ENCODE data around the gene STX18.
"Not testable (repeated sequence)": the region's sequence is repeated elsewhere in the genome, so short reads cannot be mapped to it uniquely, and the experiment has no call there.

The STX18 gene

DNA sequence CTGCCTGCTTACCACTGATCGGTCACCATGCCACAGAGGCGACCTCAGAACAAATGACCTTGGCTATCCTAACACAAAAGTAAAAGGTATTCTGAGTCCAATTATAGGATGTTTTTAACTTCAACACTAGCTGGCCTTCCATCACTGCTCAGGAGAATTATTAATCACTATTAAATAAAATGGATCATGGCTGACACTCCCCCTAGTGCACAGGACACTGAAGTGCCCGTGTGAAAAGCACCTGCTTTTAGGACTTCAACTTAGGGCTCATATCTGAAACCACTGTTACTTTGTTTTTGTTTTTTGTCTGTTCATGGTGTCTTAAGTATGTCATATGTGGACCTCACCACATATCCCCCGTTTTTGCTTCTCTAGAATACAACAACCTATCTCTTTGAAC is 33.9 kb downstream of the STX18 start:
- Mint-ChIP-seq H3K4me3 (no peak overlapping the region), H3K27ac (no peak overlapping the region), H3K27me3 (no peaks in the 10 kb centered on the region), H3K36me3 (ENCODE audit: low read depth) (peaks cover 15% of the 10 kb centered on the region), H3K9me3 (no peaks in the 10 kb centered on the region), H3K4me1 (peaks cover 4% of the 10 kb centered on the region)
- DNase-seq (no peak), ATAC-seq (no peak)

DNA sequence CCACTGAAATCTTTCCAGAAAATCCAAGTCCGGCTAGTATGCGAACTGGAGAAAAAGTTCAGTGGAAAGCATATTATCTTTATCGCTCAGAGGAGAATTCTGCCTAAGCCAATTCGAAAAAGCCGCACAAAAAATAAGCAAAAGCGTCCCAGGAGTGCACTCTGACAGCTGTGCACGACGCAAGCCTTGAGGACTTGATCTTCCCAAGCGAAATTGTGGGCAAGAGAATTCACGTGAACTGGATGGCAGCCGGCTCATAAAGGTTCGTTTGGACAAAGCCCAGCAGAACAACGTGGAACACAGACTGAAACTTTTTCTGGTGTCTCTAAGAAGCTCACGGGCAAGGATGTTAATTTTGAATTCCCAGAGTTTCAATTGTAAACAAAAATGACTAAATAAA is 34.4 kb downstream of the STX18 start:
- ATAC-seq, result no peak
- Mint-ChIP-seq H3K27ac (no peak overlapping the region), H3K9me3 (no peaks in the 10 kb centered on the region), H3K4me3 (no peak overlapping the region), H3K27me3 (no peaks in the 10 kb centered on the region), H3K36me3 (ENCODE audit: low read depth) (peaks cover 15% of the 10 kb centered on the region), H3K4me1 (peaks cover 9% of the 10 kb centered on the region)
- no peak for DNase-seq

DNA sequence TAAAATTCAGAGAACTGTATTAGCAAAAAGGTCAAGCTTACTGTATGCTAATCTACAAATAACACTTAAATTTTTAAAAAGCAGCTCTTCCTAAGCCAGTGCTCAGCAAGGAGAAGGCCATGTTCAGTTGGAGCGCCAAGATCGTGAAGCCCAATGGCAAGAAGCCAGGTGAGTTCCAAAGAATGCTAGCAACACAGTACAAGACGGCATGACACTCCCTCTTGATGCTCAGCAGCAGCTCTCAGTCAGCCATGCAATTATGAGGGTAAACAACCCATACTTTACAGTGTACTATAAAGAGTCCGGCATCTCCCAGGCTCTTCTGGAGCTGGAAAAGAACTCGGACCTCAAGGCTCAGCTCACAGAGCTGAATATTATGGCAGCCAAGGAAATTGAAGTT is 34.9 kb downstream of the STX18 start:
- no peak for DNase-seq
- peaks cover 15% of the 10 kb centered on the region for H3K36me3 Mint-ChIP-seq (ENCODE audit: low read depth)

DNA sequence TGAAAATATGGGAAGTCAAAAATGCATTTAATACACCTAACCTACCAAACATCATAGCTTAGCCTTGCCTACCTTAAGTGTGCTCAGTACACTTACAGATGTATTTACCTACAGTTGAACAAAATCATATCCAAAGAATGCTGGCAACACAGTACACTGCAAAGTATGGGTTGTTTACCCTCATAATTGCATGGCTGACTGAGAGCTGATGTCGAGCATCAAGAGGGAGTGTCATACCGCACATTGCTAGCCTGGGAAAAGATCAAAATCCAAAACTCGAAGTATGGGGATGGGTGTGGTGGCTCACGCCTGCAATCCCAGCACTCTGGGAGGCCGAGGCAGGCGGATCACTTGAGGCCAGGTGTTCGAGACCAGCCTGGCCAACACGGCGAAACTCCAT is 36.6 kb downstream of the STX18 start:
- H3K4me3 Mint-ChIP-seq; H3K27ac Mint-ChIP-seq; H3K36me3 Mint-ChIP-seq (ENCODE audit: low read depth); H3K9me3 Mint-ChIP-seq; ATAC-seq; H3K27me3 Mint-ChIP-seq; DNase-seq: not testable (repeated sequence)
- H3K4me1 Mint-ChIP-seq, result peaks cover 19% of the 10 kb centered on the region

More for the DNA sequence above, 34.9 kb downstream of the STX18 start:
- Mint-ChIP-seq H3K4me1 (peaks cover 12% of the 10 kb centered on the region), H3K4me3 (no peak overlapping the region), H3K27me3 (no peaks in the 10 kb centered on the region), H3K9me3 (no peaks in the 10 kb centered on the region), H3K27ac (no peak overlapping the region)
- no peak for ATAC-seq

DNA sequence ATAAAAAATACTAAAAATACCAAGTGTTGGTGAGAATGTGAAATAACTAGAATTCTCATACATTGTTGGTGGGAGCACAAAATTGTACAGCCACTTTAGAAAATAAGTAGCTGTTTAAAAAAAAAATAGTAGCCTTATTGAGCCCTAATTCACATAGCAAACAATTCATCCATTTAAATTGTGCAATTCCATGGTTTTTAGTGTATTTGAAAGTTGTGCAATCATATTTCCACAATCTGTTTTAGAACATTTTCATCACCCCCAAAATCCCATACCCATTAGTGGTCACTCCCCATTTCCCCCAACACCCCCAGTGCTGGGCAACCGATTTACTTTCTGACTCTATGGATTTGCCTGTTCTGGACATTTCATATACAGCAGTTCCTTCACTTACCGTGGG is 37.1 kb downstream of the STX18 start:
- H3K4me3 Mint-ChIP-seq, result no peak overlapping the region
- H3K36me3 Mint-ChIP-seq (ENCODE audit: low read depth), result peaks cover 8% of the 10 kb centered on the region
- H3K27me3 Mint-ChIP-seq, result no peaks in the 10 kb centered on the region
- DNase-seq (no peak), ATAC-seq (no peak)
- H3K9me3 Mint-ChIP-seq, result no peaks in the 10 kb centered on the region
- no peak overlapping the region for H3K27ac Mint-ChIP-seq
- peaks cover 19% of the 10 kb centered on the region for H3K4me1 Mint-ChIP-seq

DNA sequence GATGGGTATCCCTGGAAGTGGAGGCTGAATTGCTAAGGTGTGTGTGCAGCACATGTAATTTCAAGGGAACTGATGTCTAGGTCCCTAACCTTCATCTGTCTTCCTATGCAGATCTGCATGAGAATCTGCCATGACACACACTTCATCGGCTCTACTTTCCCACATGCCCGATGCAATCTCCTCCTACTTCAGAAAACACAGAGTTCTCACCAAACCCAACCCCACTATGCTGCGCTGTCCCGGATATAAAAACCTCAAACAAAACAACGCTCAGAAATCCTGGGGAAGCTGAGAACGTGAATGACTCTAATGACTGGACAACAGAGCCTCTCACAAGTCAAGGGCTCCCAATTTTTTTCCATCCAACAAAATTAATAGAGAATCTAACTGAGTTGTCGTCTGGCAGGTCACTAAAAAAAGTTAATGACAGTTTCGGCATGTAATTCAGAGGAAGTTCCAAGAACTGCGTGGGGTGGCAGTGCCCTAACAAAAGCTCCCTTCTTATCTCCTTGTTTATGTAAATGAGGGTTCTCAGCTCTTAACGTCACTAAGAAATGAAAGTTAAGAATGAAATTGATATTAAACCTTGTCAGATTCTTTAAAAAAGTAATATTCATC is 39.0 kb downstream of the STX18 start:
- Mint-ChIP-seq H3K36me3 (ENCODE audit: low read depth) (no peaks in the 10 kb centered on the region), H3K27ac (peak overlapping the region; percentile 76), H3K4me3 (peak overlapping the region; percentile 67), H3K9me3 (no peaks in the 10 kb centered on the region), H3K4me1 (peaks cover 19% of the 10 kb centered on the region), H3K27me3 (no peaks in the 10 kb centered on the region)
- ATAC-seq (peak; percentile 97), DNase-seq (peak; percentile 18)

DNA sequence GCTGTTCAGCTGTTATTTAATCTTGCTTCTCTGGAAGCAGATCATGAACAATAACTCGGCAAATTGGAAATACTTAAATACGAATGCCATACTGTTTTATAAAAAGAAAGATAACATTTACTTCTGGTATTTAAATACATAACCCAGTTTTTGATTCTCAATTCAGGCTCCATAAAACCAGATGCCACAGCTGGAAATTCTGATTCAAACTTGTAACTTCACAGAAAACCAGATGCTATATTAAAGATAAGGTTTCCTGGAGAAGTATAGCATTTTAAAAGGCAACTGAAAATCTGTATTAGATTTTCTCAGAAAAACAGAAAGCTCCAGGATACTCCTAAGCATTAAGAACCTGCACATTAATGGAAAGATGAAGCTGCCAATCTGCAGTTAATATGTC is 40.2 kb downstream of the STX18 start:
- ATAC-seq (no peak), DNase-seq (no peak)
- H3K4me3 Mint-ChIP-seq, result no peak overlapping the region
- peaks cover 19% of the 10 kb centered on the region for H3K4me1 Mint-ChIP-seq
- no peaks in the 10 kb centered on the region for H3K36me3 Mint-ChIP-seq (ENCODE audit: low read depth)
- no peaks in the 10 kb centered on the region for H3K27me3 Mint-ChIP-seq
- H3K27ac Mint-ChIP-seq, result no peak overlapping the region
- H3K9me3 Mint-ChIP-seq, result no peaks in the 10 kb centered on the region

DNA sequence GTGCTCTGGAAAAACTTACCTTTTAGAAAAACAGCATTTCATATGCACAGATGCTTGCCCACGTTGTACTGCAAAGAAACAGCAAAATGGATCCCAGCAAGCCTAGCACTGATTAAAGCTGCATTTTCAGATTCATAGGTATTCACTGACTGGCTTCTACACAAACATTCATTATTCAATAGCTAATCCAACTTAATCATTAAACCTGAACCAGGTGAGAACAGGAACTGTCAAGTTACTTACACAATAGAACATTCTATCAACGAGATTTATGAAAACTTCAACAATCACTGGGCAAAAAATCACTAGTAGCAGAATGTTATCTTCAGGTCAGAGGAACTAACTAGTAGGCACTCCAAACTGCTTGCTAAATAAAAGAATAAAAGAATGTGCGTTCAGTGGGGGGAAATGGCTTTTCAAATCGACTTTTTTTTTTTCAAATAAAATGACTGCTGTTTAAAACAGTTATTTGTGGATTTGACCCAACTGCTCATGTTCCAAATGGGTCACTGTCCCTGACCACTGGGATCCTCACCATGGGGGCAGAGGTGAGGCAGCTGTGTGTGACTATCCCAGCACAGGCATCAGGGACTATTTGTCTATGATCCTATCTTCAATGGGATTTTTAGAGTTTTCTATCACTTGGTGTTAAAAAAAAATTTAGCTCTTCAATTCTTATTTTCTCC is 42.3 kb downstream of the STX18 start:
- DNase-seq (no peak), ATAC-seq (no peak)
- Mint-ChIP-seq H3K36me3 (ENCODE audit: low read depth) (no peaks in the 10 kb centered on the region), H3K27ac (no peak overlapping the region), H3K9me3 (no peaks in the 10 kb centered on the region), H3K4me1 (peaks cover 19% of the 10 kb centered on the region), H3K4me3 (no peak overlapping the region), H3K27me3 (no peaks in the 10 kb centered on the region)

DNA sequence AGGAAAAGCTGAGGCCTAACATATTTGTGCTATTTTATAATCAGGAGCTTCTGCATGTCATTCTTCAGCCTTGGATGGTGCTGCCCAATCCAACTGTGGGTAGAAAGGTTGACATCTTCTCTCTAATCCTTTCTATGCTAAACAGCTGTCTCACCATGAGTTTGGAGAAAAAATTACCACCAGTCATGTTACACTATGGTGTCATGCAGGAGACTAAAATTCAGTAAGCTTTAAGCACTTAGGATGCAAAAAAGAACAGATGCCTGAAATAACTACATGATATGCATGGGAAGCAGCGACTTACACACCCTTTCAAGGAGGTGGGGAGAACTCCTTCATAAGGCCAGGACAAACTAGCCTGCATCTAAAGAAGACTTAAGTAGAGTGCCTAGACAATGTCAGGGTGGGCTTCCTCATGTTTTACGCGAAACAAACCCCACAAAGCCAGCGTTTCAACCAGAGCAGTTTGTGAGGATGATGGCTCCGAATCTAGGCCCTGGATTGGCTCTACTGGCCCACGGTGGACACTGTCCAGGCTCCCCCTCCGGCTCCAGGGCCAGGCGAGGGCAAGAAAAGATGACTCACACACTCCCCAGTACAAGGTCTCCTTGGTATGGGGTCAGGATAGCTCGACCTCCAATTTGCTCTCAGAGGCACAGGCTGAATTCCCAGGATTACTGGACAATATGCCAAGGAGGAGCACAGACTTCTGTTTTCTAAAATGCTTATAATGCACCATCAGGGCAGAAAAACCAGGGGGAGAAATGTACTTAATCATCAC is 45.1 kb downstream of the STX18 start:
- Mint-ChIP-seq H3K4me3 (no peak overlapping the region), H3K27me3 (no peaks in the 10 kb centered on the region), H3K4me1 (peaks cover 19% of the 10 kb centered on the region), H3K36me3 (ENCODE audit: low read depth) (no peaks in the 10 kb centered on the region), H3K27ac (no peak overlapping the region), H3K9me3 (no peaks in the 10 kb centered on the region)
- ATAC-seq (no peak), DNase-seq (no peak)

DNA sequence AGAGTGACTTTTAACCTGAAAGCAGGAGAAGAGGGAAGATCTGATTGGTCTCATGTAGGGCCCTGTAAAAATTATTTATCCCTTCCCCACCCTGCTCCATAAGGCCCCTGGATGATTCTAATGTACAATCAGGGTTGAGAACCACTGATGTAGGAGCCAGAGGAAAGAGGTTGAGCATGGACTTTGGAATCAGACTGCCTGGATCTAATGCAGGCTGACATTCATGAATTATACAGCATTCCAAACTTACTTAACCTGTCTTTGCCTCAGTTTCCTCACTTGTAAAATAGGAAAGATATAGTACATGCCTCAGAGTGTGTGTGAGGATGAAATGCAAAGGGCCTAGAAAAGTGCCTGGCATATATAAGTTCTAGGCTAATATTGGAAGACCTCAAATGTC is 47.0 kb downstream of the STX18 start:
- ATAC-seq, result no peak
- DNase-seq, result no peak
- Mint-ChIP-seq H3K4me1 (peaks cover 13% of the 10 kb centered on the region), H3K27me3 (no peaks in the 10 kb centered on the region), H3K4me3 (no peak overlapping the region), H3K27ac (no peak overlapping the region), H3K9me3 (no peaks in the 10 kb centered on the region), H3K36me3 (ENCODE audit: low read depth) (no peaks in the 10 kb centered on the region)

DNA sequence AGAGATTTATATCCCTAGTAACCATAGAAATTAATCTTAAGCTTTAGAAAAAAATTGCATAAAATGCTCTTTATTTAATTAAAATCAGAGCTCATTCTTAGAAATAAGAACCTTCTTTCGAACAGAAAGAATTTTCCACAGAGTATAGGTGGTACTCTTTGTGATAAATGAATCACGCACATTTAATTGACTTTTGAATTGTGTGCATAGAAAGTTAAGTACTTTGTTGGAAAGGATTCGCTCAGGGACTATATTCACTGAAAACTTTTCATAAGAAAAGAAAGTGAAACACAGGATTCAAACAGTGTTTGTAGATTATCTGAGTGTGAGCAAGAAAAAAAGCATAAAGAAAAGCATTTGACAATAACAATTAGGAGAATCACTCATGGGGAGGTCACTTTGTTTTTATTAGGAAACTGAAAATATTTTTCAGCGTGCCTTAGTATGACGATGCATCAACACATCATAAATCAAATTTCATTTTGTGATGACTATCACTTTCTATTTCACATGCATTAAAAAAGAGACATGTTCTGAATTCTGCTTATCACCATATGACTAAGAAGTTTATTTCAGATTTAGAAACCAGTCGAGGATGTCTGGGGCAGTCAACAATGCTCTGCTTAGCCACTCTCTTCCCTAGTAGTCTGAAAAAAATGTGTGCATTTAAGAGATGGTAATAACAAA is 49.5 kb downstream of the STX18 start:
- H3K27ac Mint-ChIP-seq, result peak overlapping the region; percentile 16
- peaks cover 13% of the 10 kb centered on the region for H3K4me1 Mint-ChIP-seq
- H3K36me3 Mint-ChIP-seq (ENCODE audit: low read depth), result no peaks in the 10 kb centered on the region
- H3K4me3 Mint-ChIP-seq, result peak overlapping the region; percentile 39
- H3K27me3 Mint-ChIP-seq, result no peaks in the 10 kb centered on the region
- DNase-seq (no peak), ATAC-seq (peak; percentile 55)
- H3K9me3 Mint-ChIP-seq, result no peaks in the 10 kb centered on the region

DNA sequence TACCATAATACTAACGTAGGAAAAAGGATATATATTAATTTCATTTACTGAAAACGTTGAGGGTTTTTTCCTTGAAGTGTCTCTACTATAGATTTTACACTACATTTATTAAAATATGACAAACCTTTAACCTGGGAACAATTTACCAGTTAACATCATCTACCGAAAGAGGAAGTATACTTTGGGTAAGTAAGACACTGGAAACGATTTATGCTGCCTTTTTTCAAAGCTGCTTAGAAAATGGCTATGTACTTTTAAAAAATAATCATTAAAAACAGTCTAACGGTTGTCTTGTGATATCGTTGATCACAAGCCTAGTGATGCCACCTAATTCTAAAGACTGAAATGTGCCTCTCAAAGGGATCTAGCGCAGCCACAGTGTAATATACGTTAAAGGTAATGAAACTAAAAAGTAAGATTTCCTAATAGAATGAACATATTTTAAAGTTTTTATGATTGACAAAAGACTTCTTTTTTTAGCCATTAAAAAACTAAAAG is 50.4 kb downstream of the STX18 start:
- Mint-ChIP-seq H3K27ac (no peak overlapping the region), H3K4me3 (no peak overlapping the region), H3K4me1 (peaks cover 13% of the 10 kb centered on the region), H3K36me3 (ENCODE audit: low read depth) (no peaks in the 10 kb centered on the region), H3K27me3 (no peaks in the 10 kb centered on the region), H3K9me3 (no peaks in the 10 kb centered on the region)
- DNase-seq (no peak), ATAC-seq (no peak)

DNA sequence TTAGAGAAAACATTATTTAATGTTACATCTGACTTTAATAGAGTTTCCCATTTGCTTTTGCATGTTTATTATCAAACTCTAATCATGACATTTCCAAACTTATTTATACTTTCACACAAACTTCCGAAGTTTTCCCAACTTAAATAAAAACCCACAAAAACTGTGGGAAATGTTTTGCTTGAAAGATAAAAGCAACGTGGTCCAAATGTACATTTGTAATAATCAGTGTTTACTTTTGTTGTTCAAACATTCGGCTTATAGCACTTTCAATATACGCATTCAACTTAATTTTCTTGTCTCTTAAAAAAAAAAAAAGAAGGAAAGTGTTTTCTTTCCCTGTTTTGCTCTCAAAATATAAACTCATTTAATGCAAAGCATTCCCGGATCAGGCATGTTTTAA is 51.0 kb downstream of the STX18 start:
- DNase-seq, result no peak
- no peaks in the 10 kb centered on the region for H3K36me3 Mint-ChIP-seq (ENCODE audit: low read depth)
- no peak overlapping the region for H3K4me3 Mint-ChIP-seq
- peaks cover 13% of the 10 kb centered on the region for H3K4me1 Mint-ChIP-seq
- no peak for ATAC-seq
- H3K27ac Mint-ChIP-seq, result no peak overlapping the region
- H3K9me3 Mint-ChIP-seq, result no peaks in the 10 kb centered on the region
- H3K27me3 Mint-ChIP-seq, result no peaks in the 10 kb centered on the region

DNA sequence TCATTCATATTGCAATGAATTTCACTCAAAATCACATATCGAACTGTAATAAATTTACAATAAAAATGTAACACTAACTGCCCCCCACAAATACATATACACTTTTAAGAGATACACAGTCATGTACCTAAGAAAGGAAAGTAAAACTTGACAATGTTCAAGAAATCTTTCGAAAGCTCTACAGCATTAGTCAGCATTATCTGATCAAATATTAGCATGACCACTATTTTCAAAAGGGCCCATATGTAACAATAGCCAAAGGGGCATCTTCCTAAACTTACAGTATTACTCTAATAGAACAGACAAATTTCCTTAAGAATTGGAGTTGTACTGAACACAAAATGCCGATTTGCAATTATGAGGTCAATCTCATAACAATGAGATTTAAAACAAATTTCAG is 51.8 kb downstream of the STX18 start:
- ATAC-seq (no peak), DNase-seq (no peak)
- Mint-ChIP-seq H3K9me3 (no peaks in the 10 kb centered on the region), H3K4me1 (peaks cover 13% of the 10 kb centered on the region), H3K27me3 (no peaks in the 10 kb centered on the region), H3K36me3 (ENCODE audit: low read depth) (no peaks in the 10 kb centered on the region), H3K4me3 (no peak overlapping the region), H3K27ac (no peak overlapping the region)

All from activated naive CD8-positive, alpha-beta T cell treated with anti-CD3 and anti-CD28 coated beads, Interleukin-2, amount 50 U/mL, for 24 hours (primary cell).